Measurements from ENCODE around the gene FAM149B1. TPM values are rescaled to one million over a fixed set of nuclear protein-coding genes. Genes with fewer than 3 reads are reported as not detected.

Gene FAM149B1
- polyA plus RNA-seq, 1 experiment, result 42.9 TPM

GRCh38 chr10:73168465-73168803, 515 bp downstream of the FAM149B1 start:
- POLR2A ChIA-PET, result interaction anchor here (0.7 to 2.6 kb wide), 3 partner anchors 72 to 191 kb away, joined by 3 to 26 read pairs (median 5); partner anchors contain the start of genes CFAP70, DNAJC9 and P4HA1
- DNase-seq (ENCODE audit: low read depth, low spot score), result no peak
- H3K4me3 ChIP-seq (ENCODE audit: low read depth, low read length), result peak overlapping the region; percentile 97
- H3K27ac ChIP-seq (ENCODE audit: low read depth, low read length), result peak overlapping the region; percentile 71
- H3K9me3 ChIP-seq (ENCODE audit: control insufficient read depth, insufficient read depth, low read length), result no peaks in the 10 kb centered on the region
- no peaks in the 10 kb centered on the region for H3K27me3 ChIP-seq (ENCODE audit: control insufficient read depth, insufficient read depth, low read length)
- TF ChIP-seq, protein P1, sequence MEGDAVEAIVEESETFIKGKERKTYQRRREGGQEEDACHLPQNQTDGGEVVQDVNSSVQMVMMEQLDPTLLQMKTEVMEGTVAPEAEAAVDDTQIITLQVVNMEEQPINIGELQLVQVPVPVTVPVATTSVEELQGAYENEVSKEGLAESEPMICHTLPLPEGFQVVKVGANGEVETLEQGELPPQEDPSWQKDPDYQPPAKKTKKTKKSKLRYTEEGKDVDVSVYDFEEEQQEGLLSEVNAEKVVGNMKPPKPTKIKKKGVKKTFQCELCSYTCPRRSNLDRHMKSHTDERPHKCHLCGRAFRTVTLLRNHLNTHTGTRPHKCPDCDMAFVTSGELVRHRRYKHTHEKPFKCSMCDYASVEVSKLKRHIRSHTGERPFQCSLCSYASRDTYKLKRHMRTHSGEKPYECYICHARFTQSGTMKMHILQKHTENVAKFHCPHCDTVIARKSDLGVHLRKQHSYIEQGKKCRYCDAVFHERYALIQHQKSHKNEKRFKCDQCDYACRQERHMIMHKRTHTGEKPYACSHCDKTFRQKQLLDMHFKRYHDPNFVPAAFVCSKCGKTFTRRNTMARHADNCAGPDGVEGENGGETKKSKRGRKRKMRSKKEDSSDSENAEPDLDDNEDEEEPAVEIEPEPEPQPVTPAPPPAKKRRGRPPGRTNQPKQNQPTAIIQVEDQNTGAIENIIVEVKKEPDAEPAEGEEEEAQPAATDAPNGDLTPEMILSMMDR (IDR thresholded peaks at IDR 0.05; ENCODE audit: low read depth, low read length), result no peak
- CTCF ChIA-PET, result interaction anchor here (1.0 to 7.8 kb wide), 2 partner anchors 9 to 71 kb away, joined by 3 to 68 read pairs; no protein-coding TSS in a partner anchor

- no peak for DNase-seq (ENCODE audit: low read depth, low spot score)
These were observed 1.4 kb downstream of the FAM149B1 start for GRCh38 chr10:73169320-73169719.

GRCh38 chr10:73172867-73173266, 4.9 kb downstream of the FAM149B1 start:
- Histone ChIP-seq H3K27ac (ENCODE audit: low read depth, low read length) (no peak overlapping the region), H3K4me3 (ENCODE audit: low read depth, low read length) (no peak overlapping the region), H3K9me3 (ENCODE audit: control insufficient read depth, insufficient read depth, low read length) (no peaks in the 10 kb centered on the region), H3K27me3 (ENCODE audit: control insufficient read depth, insufficient read depth, low read length) (no peaks in the 10 kb centered on the region)
- ChIA-PET CTCF (interaction anchor here (7.8 kb wide), 1 partner anchor 13 kb away, joined by 68 read pairs; no protein-coding TSS in a partner anchor), POLR2A (no interaction called here)
- DNase-seq (ENCODE audit: low read depth, low spot score), result no peak
- TF ChIP-seq, protein P1 (IDR thresholded peaks at IDR 0.05; ENCODE audit: low read depth, low read length), result no peak

More at GRCh38 chr10:73169320-73169719, 1.4 kb downstream of the FAM149B1 start:
- H3K27me3 ChIP-seq (ENCODE audit: control insufficient read depth, insufficient read depth, low read length), result no peaks in the 10 kb centered on the region
- H3K4me3 ChIP-seq (ENCODE audit: low read depth, low read length), result no peak overlapping the region
- no peak overlapping the region for H3K27ac ChIP-seq (ENCODE audit: low read depth, low read length)
- H3K9me3 ChIP-seq (ENCODE audit: control insufficient read depth, insufficient read depth, low read length), result no peaks in the 10 kb centered on the region
- TF ChIP-seq, protein P1 (IDR thresholded peaks at IDR 0.05; ENCODE audit: low read depth, low read length), result no peak
- ChIA-PET CTCF (interaction anchor here (1.0 to 7.8 kb wide), 2 partner anchors 10 to 72 kb away, joined by 3 to 68 read pairs; no protein-coding TSS in a partner anchor), POLR2A (interaction anchor here (0.7 to 2.6 kb wide), 3 partner anchors 14 to 78 kb away, joined by 3 to 26 read pairs (median 4); partner anchors contain the start of genes DNAJC9 and P4HA1)

DNA sequence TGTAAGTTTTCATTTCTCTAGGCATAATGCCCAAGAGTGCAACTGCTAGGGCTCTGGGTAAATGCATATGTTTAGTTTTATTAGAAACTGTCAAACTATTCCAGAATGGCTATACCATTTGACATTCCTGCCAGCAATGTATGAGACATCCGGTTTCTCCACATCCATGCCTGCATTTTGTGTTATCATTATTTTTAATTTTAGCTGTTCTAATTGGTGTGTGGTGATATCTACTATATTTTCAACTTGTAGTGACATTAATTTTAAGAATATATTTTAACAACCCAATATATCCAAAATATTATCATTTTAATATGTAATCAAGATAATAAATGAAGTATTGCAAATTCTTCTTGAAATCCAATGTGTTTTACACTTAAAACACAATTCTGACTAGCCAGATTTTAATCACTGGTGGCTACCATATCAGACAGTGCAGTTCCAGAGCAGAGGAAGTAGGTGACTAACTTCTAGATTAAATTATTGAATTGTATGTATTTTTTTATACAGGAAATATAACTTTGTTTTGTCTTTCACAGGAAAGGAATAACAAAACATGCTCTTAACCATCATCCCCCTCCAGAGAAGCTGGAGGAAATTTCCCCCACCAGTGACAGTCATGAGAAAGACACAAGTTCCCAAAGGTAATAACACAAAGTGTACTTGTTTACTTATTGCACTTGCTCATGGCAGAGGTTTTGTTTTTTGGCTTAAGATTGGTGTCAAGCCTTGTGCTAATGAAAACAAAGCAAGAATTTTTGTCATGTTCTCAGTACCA, 6.4 kb downstream of the FAM149B1 start:
- POLR2A ChIA-PET, result no interaction called here
- DNase-seq (ENCODE audit: low read depth, low spot score), result no peak
- no peaks in the 10 kb centered on the region for H3K27me3 ChIP-seq (ENCODE audit: control insufficient read depth, insufficient read depth, low read length)
- H3K27ac ChIP-seq (ENCODE audit: low read depth, low read length), result no peak overlapping the region
- no peak overlapping the region for H3K4me3 ChIP-seq (ENCODE audit: low read depth, low read length)
- CTCF ChIA-PET, result interaction anchor here (7.8 kb wide), 1 partner anchor 15 kb away, joined by 68 read pairs; no protein-coding TSS in a partner anchor
- H3K9me3 ChIP-seq (ENCODE audit: control insufficient read depth, insufficient read depth, low read length), result no peaks in the 10 kb centered on the region
- TF ChIP-seq, protein P1 (IDR thresholded peaks at IDR 0.05; ENCODE audit: low read depth, low read length), result no peak

DNA sequence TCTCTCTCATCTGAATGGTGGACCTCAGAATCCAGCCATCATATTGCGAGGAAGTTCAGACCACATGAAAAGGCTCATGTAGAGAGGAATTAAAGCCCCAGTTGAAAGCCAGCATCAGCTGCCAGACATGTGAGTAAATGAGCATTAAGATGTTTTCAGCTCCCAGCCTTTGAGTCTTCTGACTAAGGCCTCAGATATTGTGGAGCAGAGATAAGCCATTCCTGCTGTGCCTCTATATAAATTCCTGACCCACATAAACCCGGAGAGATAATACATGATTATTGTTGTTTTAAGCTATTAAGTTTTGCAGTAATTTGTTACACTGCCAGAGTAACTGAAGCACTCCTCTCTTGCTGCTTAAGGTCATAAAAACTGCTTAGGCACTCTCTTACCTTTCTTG, 14.6 kb downstream of the FAM149B1 start:
- Histone ChIP-seq H3K4me3 (ENCODE audit: low read depth, low read length) (no peak overlapping the region), H3K9me3 (ENCODE audit: control insufficient read depth, insufficient read depth, low read length) (no peaks in the 10 kb centered on the region), H3K27me3 (ENCODE audit: control insufficient read depth, insufficient read depth, low read length) (no peaks in the 10 kb centered on the region), H3K27ac (ENCODE audit: low read depth, low read length) (no peak overlapping the region)
- no peak for DNase-seq (ENCODE audit: low read depth, low spot score)
- ChIA-PET CTCF (interaction anchor here (1.7 kb wide), 1 partner anchor 23 kb away, joined by 6 read pairs; no protein-coding TSS in a partner anchor), POLR2A (no interaction called here)
- TF ChIP-seq, protein P1 (IDR thresholded peaks at IDR 0.05; ENCODE audit: low read depth, low read length), result no peak
